GM18907 (cell line): ENCODE measurements around the gene NCEH1.

Experiments used
- ATAC-seq: cut with Tn5 transposase; IDR thresholded peaks from one replicate; pipeline ENCODE4 v1.9.1; 2021; ENCODE audit warnings: mild to moderate bottlenecking, moderate library complexity; ENCODE audit not compliant: unreplicated experiment

Gene NCEH1

DNA sequence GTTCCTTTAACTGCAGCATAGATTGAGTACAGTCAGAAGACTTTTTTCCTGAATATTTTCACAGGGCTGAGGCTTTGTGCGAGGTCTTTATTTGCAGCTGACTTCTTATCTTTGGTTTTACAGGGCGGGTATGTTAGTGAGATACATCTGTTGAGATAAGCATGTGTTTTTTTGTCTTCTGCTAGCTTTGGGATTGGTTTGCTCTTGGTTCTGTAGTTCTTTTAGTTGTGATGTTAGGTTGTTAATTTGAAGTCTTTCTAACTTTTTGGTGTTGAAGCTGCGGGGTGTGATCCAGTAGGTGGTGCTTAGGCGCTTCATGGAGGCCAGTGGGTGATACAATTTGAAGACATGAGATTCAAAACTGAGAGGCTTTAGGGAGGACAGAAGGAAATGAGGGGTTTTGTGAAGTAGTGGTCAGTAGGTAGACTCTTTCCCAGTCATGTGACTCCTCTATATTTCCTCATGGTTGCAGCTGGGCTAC, 119.7 kb downstream of the NCEH1 start:
- no peak for ATAC-seq

DNA sequence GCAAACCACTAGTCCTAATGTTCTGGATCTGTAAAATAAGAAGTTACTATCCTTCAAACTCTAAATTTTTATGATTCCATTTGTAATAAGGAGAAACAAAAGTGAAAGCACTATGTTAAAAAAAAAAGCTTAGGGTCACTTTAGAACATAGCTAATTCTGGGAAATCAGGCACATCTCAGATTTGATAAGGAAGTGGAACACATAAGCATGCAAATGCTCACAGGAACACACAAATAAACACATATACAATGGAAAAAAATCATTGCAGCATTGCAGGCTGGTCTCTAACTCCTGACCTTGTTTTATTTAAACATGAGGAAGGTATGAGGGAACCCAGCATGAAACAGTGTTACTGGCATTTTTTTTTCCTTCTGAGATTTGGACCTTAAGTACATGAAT, 124.4 kb downstream of the NCEH1 start:
- no peak for ATAC-seq

DNA sequence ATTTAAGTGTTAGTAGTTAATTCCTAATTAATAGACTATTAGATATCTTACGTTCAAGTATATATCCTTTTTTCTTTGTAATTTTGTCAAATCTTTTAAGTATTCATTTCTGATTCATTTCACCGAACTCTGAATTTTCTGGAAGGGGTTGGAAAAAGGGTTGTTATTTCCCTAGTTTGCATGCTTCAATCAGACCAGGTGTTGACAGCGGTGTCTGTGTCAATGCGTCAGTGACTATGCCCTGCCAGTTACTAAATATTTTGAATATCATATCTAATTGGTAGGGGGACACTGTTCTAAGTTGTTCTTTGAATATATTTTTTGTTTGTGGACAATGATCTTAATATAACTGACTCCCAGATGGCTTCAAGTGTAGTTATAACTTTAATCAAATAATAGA, 124.9 kb downstream of the NCEH1 start:
- ATAC-seq: no peak

DNA sequence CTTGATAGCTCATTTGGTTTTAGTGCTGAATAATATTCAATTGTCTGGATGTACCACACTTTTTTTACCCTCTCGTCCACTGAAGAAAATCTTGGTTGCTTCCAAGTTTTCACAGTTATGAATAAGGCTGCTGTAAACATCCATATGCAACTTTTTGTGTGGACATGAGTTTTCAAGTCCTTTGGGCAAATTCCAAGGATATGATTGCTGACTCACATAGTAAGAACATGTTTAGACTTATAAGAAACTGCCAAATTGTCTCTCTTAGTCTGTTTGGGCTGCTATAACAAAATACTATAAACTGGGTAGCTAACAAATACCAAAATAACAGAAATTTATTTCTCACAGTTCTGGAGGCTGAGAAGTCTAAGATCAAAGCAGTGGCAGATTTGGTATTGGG, 128.2 kb downstream of the NCEH1 start:
- ATAC-seq: no peak

DNA sequence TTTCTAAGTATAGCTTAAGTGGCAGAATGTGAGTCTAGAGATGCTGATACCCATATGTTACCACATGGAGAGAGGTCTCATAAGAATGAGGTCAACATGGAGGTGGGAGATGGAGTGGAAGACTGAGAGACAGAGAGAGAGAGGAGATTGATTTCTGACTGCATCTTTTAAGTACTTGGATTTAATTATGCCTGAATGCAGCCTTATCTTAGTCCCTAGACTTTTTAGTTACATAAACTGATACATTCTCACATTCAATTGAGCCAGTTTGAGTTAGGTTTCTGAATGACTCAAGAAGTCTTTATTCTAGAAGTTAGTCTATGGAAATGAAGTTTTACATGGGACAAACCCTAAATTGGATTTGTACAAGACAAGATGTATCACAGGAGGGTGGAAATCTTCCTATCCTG, 129.1 kb downstream of the NCEH1 start:
- no peak for ATAC-seq

DNA sequence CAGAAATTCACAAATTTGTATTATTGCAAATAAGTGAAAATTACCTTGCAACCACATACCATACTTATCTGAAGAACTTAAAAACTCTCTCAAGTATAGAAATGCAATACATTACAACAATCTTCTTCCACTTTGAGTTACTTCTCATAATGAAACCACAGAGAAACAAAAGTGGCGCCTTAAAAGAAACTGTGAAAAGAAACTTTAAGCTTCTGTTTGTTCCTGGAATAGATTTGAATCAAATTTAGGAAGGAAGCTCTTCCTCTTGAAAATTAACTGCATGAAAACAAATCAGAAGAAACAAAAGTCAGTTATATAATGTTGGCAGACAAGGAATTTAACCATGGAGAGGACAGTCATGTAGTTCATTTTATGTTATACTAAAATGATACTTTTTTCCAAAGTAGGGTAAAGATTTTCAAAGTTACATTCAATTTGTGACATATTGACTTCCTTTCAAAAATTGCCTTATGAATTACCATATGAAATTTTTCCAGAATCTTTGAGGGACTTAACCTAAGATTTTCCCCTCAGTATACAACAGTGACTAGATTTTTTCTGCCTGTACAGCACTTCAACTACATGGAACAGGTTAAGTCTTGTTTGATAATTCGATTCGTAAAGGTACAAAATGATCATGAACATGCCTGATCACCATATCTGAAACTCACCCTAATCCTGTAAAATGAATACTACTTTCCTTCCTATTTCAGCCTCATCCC, 130.0 kb downstream of the NCEH1 start:
- ATAC-seq: peak; percentile 77
